Measurements from ENCODE around the gene CDH4. TPM values are rescaled to one million over a fixed set of nuclear protein-coding genes. Genes with fewer than 3 reads are reported as not detected.

Gene CDH4
- total RNA-seq, 1 donor from 2014 or later = 8.3 TPM

DNA sequence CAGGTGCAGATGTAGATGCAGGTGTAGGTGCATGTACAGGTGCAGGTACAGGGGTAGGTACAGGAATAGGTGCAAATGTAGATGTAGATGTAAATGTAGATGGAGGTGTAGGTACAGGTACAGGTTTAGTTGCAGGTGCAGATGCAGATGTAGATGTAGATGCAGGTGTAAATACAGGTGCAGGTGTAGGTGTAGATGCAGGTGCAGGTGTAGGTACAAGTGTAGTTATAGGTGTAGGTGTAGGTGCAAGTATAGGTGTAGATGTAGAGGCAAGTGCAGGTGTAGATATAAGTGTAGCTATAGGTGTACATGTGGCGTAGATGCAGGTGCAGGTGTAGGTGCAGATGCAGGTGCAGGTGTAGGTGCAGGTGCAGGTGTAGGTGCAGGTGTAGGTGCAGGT, 34.2 kb upstream of the CDH4 start:
- Mint-ChIP-seq H3K36me3 (no peaks in the 10 kb centered on the region), H3K9me3 (no peaks in the 10 kb centered on the region), H3K27ac (no peak overlapping the region), H3K4me3 (no peak overlapping the region), H3K27me3 (peaks cover 62% of the 10 kb centered on the region), H3K4me1 (ENCODE audit: unreplicated experiment) (no peaks in the 10 kb centered on the region)
- DNase-seq (ENCODE audit: extremely low spot score, unreplicated experiment) = no peak
- TF ChIP-seq, protein P1, sequence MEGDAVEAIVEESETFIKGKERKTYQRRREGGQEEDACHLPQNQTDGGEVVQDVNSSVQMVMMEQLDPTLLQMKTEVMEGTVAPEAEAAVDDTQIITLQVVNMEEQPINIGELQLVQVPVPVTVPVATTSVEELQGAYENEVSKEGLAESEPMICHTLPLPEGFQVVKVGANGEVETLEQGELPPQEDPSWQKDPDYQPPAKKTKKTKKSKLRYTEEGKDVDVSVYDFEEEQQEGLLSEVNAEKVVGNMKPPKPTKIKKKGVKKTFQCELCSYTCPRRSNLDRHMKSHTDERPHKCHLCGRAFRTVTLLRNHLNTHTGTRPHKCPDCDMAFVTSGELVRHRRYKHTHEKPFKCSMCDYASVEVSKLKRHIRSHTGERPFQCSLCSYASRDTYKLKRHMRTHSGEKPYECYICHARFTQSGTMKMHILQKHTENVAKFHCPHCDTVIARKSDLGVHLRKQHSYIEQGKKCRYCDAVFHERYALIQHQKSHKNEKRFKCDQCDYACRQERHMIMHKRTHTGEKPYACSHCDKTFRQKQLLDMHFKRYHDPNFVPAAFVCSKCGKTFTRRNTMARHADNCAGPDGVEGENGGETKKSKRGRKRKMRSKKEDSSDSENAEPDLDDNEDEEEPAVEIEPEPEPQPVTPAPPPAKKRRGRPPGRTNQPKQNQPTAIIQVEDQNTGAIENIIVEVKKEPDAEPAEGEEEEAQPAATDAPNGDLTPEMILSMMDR (conservative IDR thresholded peaks at IDR 0.05) = no peak

DNA sequence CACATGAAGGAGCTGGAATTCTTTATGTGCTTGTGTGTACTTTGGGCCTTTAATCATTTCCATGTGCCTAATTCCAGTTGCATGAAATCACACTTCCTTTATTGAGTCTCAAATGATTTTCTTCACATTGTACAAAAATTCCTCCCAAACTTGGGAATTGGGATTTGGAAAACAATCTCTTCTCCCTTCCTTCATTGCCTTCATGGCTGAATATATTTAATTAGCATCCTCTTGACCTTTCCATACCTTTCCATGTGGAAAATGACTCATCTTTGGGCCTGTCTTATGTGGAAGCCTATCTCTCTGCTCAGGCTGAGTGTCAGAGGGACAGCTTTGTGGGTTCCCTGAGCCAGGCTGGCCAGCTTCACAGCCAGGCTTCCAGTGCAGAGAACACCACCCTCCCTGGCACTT, 33.0 kb upstream of the CDH4 start:
- no peak for DNase-seq (ENCODE audit: extremely low spot score, unreplicated experiment)
- peaks cover 62% of the 10 kb centered on the region for H3K27me3 Mint-ChIP-seq
- H3K9me3 Mint-ChIP-seq = no peaks in the 10 kb centered on the region
- TF ChIP-seq, protein P1 (conservative IDR thresholded peaks at IDR 0.05) = no peak
- H3K36me3 Mint-ChIP-seq = no peaks in the 10 kb centered on the region
- no peak overlapping the region for H3K4me3 Mint-ChIP-seq
- no peaks in the 10 kb centered on the region for H3K4me1 Mint-ChIP-seq (ENCODE audit: unreplicated experiment)
- H3K27ac Mint-ChIP-seq = no peak overlapping the region

DNA sequence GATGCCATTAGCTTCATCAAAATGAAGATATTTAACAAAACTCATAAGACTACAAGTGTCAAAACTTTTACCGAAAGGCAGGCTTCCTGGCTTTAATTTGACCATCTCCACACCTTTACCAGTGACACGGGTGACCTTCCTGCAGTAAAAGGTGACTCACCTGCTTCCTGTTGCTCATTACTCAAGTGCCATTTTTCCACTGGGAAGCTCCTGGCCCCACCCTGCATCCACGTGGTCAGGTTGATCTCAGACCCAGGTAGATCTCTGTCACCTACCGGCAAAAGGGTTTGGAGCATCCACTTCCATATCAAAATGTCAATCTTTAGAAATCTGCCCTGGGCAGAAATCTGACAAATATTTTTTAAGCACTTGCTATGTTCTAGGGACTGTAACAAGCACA, 31.9 kb upstream of the CDH4 start:
- H3K9me3 Mint-ChIP-seq = no peaks in the 10 kb centered on the region
- TF ChIP-seq, protein P1 (conservative IDR thresholded peaks at IDR 0.05) = no peak
- H3K27me3 Mint-ChIP-seq = peaks cover 60% of the 10 kb centered on the region
- no peak overlapping the region for H3K4me3 Mint-ChIP-seq
- no peaks in the 10 kb centered on the region for H3K4me1 Mint-ChIP-seq (ENCODE audit: unreplicated experiment)
- no peak for DNase-seq (ENCODE audit: extremely low spot score, unreplicated experiment)
- H3K27ac Mint-ChIP-seq = no peak overlapping the region
- no peaks in the 10 kb centered on the region for H3K36me3 Mint-ChIP-seq

DNA sequence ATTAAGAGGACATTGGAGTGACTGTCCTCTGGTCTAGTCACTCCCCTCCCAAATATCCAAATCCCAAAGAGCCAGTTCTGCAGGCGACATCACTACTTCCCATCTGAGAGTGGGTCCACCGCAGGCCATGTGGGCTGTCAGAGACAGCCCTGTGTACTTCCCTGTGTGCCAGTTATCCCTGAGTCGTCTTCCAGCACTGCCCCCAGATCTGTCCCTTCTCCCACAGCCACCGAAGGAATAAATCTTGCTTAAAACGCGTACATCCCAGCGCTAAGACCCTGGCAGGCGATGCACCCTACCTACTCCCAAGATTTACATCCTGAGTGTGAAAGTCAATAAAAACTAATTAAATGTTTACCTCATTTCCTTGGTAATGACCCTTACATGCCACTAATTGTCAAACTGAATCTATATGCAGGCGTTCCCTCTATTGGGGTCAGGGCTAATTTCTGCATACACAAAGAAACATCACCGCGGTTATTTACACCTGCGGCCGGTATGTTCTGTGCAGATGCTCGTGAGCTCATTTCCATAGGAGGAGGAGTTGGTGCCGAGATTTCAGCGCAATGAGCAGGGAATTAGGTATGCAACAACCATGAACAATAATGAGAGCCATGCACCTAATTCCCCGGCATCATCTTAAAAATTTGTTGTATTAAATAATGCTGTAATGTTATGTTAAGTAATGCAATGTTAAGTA, 31.3 kb upstream of the CDH4 start:
- peaks cover 56% of the 10 kb centered on the region for H3K27me3 Mint-ChIP-seq
- no peak for DNase-seq (ENCODE audit: extremely low spot score, unreplicated experiment)
- H3K27ac Mint-ChIP-seq = no peak overlapping the region
- H3K9me3 Mint-ChIP-seq = no peaks in the 10 kb centered on the region
- H3K36me3 Mint-ChIP-seq = no peaks in the 10 kb centered on the region
- TF ChIP-seq, protein P1 (conservative IDR thresholded peaks at IDR 0.05) = no peak
- no peak overlapping the region for H3K4me3 Mint-ChIP-seq
- H3K4me1 Mint-ChIP-seq (ENCODE audit: unreplicated experiment) = no peaks in the 10 kb centered on the region

DNA sequence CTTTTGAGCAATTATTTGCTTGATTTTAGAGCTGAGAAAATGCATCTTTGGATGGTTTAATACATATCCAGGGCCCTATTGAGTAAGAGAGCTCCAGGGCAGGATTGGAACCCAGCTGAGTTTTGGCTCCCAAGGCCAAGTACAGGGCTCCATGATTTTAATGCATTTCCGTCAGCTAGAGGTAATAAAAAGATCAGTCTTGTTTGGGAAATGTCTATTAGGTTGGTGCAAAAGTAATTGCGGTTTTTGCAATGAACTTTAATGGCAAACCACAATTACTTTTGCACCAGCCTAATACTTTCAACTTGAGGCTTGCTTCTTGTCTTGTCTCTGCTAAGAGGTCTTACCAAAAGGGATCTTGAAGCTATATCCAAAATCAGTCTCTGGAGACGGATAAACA, 29.4 kb upstream of the CDH4 start:
- H3K4me3 Mint-ChIP-seq = no peak overlapping the region
- no peak for DNase-seq (ENCODE audit: extremely low spot score, unreplicated experiment)
- H3K27me3 Mint-ChIP-seq = peaks cover 51% of the 10 kb centered on the region

More for the DNA sequence above, 29.4 kb upstream of the CDH4 start:
- Mint-ChIP-seq H3K36me3 (no peaks in the 10 kb centered on the region), H3K27ac (no peak overlapping the region), H3K4me1 (ENCODE audit: unreplicated experiment) (no peaks in the 10 kb centered on the region), H3K9me3 (no peaks in the 10 kb centered on the region)
- TF ChIP-seq, protein P1 (conservative IDR thresholded peaks at IDR 0.05) = no peak
